Measurements from ENCODE around the gene PTPRD.
"Not testable (repeated sequence)": the region's sequence is repeated elsewhere in the genome, so short reads cannot be mapped to it uniquely, and the experiment has no call there.

PTPRD gene

DNA sequence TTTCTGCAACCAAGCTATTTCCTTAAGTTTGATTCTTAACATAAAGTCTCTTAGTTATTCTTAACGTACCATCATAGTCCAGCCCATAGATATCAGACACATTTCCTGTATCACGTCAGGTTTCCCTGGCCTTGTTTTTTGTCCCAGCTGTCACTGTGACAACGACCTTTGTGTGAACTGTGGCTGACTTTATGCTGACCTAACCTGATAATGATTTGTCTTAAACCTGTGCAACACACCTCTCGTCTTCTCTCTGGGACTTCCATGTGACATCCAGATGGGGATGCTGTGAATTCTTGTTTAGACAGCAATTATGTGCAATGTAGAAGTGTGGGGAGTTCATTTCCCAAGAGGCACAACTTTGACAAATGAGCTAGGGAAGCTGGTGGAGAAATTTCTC lies 662.8 kb downstream of the PTPRD start:
- DNase-seq = no peak

- DNase-seq = no peak
Measured at GRCh38 chr9:9949368-9949767, 663.4 kb downstream of the PTPRD start.

- no peak for DNase-seq
Measured at GRCh38 chr9:9945966-9946365, 666.8 kb downstream of the PTPRD start.

- peak; percentile 24 for DNase-seq
Measured at GRCh38 chr9:9942764-9943424, 669.9 kb downstream of the PTPRD start.

DNA sequence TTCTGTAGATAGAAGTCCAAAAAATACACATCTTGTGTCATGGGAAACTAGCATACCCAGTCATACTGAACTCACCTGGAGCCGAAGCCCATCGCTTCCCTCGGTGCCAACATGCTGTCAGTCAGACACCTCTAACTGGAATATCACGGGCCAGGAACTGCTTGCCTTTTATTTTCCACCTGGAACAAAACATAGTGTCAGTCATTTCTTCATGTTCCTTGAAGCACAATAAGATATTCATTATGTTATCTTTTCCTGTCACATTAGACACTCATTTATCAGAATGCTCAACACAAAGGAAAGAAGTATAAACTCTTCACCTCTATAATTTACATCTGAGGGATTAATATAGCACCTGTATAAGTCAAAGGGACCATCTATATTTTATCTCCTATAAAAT lies 674.4 kb downstream of the PTPRD start:
- no peak for DNase-seq

- not testable (repeated sequence) for DNase-seq
Measured at GRCh38 chr9:9931464-9931863, 681.3 kb downstream of the PTPRD start.

DNA sequence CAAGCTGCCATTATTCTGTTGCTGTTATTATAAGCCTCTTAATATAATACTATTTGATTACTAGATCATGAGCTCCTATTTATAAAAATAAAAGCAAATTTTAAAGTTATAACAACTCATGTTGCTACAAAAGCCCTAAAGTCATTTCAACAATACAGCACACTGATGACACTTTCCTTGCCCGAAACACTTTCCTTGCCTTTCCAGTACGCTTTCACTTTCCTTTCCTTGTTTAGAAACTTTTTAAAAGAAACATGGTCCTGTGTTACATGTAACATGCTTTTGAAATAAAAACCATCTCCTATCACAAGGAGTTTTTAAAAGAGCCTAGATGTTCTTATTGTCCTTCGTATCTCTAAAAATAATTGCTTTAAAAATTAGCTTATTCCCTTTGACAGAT lies 688.4 kb downstream of the PTPRD start:
- DNase-seq = no peak

- DNase-seq = no peak
Measured at GRCh38 chr9:9921805-9922204, 691.0 kb downstream of the PTPRD start.

DNA sequence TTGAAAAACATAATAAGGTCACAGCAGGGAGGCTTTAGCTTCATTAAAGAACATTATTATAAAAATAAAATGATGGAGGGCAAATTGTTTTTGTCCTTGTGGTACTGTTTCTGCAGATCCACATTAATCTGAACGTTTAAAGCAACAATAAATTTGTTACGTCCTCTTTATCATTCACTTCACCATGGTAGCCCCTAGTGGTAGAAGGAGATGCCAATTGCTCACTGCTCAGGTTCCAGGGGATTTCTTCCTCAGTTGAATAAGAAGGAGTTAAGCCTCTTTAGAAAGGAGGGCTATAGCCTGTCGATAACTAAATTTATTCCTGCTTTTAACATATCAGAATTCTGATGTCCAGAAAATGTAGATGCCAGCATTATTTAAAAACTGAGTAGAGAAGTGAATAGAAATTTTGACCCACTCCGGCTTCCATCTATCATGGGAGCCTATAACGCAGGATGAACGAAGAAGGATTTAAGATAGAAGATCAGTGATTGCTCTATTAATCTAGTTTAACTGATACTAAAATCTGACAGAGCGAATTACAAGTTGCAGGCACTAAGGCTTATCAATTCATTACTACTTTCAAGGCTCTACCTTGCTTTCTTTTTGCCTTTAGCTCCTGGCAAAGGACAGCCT lies 692.3 kb downstream of the PTPRD start:
- no peak for DNase-seq

- no peak for DNase-seq
Measured at GRCh38 chr9:9919174-9919775, 693.5 kb downstream of the PTPRD start.

GRCh38 chr9:9917400-9917799 lies 695.4 kb downstream of the PTPRD start:
- DNase-seq = no peak

- no peak for DNase-seq
Measured at GRCh38 chr9:9914174-9914573, 698.6 kb downstream of the PTPRD start.

DNA sequence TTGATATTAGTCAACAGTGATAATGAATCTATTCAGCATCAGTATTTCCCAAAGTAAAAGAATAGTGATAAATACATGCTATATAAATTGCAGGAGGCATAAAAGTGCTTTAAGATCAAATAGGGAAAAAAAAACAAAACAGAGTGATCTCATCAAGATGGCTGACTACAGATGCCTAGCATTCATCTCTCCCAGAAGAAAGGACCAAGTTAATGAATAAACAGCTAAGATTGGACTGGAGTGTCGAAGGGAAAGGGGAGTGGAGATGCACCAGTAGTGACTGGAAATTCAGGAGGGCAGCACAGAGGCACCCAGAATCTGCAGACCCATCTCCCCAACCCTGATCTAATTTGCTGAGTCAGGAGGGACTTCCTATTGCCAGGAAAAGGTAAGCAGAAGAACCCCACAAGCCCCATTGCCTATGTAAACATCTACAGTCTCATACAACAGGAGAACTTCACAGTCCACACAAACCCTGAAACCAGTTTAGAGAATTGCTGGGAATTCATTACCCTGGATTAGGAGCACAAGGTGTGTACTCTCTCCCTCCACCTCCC lies 699.4 kb downstream of the PTPRD start:
- no peak for DNase-seq

DNA sequence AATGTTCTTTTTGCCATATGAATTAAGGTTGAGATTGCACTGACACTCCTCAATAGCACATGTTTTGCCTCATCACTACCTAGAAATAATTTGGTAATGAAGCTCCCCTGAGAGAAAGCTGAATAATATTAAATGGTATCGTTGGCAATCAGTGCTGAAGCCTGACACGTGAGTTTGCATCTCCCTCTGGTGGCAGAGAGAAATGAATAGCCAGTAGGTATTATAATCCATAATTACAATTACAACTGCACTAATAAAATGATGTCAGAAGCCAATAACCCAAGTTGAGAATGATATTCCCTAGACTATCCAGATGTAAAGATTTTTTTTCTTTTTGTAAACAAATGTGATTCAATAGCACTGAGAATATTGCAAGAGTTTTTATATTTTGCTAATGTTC lies 700.3 kb downstream of the PTPRD start:
- peak; percentile 39 for DNase-seq

DNA sequence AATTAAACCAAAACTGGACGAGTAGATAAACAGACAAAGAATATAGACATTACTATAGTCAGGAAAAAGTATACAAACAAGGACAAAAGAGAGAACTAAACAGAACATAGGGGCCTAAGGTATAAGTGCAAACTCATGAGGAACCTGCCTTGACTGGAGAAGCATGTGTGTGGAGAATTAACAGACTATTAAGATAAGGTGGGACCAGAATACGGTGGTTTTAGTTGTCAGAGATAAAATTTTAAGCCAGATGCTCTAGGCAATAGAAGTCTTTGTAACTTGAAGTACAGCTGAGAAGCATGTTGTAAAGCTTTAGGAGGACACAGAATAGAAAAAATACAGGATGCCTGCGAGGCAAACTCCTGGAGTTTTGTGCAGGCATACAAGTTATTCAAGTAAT lies 707.1 kb downstream of the PTPRD start:
- DNase-seq = no peak

- no peak for DNase-seq
Measured at GRCh38 chr9:9904041-9904440, 708.8 kb downstream of the PTPRD start.

GRCh38 chr9:9901624-9902023 lies 711.2 kb downstream of the PTPRD start:
- DNase-seq = no peak

DNA sequence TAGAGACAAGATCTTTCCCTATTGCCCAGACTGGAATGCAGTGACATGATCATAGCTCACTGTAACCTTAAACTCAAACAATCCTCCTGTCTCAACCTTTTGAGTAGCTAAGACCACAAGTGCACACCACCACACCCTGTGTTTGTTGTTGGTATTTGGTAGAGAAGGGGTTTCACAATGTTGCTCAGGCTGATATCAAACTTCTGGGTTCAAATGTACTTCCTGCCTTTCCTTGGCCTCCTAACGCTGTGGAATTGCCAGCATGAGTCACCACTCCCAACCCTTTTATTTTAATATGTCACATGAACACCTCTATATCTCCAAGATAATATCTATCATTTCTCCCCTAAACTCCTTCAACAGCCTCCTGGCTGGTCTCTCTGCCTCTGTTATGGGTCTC lies 719.0 kb downstream of the PTPRD start:
- no peak for DNase-seq

GRCh38 chr9:9892217-9892616 lies 720.6 kb downstream of the PTPRD start:
- DNase-seq = no peak

GRCh38 chr9:9881692-9882091 lies 731.1 kb downstream of the PTPRD start:
- DNase-seq = no peak

DNA sequence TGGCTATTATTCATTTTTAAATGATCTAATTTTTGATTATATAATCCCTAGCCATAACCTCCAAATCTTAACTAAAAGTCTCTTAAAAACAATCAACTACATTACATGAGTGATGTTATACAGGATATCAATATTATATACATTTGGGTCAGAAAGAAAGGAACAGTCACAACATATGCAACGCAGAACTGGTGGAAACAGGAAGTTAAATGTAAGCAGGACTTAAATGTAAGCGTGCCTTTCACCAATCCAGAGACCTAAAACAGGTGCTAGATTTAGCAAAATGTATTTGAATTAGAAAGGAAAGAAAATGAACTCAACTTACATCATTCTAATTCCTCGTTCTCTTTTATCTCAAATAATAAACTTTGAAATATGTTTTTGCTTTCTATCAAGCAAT lies 738.5 kb downstream of the PTPRD start:
- no peak for DNase-seq

DNA sequence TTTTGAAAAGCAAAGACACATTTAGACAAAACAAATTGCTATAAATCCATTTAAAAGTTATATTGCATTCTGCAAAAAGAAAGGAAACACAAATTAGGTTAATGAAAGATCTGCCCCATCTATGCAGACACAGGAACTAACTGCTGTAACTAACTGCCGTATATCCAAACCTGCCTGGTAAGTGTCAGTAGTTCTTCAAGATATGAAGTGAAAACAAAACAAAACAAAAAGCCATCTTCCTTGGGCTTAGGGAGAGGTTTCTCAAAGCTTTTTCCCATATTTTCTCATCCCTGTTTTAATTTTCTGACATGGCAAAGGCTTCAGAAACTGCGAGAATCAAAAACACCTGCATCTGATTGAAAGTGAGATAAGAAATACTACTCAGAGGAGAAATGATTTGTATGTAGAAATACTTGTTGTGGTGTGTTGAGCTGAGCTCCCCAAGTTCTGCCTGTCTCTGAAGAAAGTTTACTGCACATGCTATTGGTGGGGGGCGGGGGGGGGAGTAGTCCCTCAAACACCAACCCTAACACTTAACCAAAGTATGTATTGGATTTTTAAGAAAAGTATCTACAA lies 750.5 kb downstream of the PTPRD start:
- DNase-seq = no peak

DNA sequence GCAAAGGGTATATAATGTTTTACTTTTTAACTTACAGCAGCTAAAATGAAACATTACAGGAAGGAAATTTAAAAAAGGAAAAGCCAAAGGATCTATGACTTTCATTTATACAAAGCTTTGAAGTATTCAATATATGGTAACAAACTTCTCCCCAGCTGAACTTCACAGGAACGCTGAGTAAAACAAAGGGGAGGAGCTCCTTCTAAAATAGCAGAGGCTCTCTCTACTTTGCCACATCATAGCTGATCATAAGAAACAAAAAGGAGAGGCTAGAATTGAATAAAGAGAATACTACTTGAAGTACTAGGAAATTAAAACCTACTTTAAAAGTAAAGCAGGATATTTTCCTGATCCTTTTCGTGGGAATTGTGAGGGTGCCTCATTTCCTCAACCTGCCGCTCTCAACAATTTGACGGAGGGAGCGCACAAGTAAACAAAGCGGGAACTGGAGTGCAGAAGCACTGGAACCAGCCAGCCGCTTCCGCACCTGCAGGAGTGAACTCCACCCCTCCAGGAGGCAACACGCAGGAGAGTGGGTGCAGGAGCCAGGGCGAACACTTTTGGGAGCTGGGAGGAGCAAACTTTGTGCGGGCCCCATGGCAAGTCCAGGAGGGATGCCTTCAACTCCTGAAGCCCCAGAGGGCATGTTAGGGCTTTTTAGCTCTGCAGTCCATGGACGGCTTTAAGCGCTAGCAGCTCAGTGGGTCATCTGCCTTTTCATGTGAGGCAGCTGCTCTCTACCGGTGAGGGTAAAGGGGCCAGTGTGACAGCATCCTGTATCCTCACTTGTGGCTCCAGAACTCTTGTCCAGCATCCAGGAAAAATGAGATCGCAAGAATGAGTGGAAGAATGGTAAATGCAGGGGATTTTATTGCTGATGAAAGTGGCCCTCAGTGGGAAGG lies 757.4 kb downstream of the PTPRD start:
- no peak for DNase-seq
